ENCODE results near the gene TXLNG.

DNA sequence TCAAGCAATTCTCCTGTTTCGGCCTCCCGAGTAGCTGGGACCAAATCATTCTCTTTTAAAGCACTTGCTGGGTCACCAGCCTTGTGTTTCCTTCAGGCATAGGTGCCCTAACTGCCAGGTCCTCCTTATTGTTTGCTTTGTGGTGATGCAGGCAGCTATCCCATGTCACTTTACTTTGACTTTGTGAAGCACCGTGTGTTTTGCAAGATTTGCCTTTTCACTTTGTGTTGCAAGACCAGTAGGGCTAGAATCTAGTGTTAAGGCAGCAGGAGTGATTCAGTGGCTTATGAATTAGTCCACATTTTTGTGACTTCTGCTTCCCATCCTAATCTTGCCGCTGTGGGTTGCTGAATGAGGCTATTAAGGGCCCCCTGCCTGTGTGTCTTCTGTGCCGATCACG is 46.7 kb upstream of the TXLNG start:
- TF ChIP-seq, protein P1, sequence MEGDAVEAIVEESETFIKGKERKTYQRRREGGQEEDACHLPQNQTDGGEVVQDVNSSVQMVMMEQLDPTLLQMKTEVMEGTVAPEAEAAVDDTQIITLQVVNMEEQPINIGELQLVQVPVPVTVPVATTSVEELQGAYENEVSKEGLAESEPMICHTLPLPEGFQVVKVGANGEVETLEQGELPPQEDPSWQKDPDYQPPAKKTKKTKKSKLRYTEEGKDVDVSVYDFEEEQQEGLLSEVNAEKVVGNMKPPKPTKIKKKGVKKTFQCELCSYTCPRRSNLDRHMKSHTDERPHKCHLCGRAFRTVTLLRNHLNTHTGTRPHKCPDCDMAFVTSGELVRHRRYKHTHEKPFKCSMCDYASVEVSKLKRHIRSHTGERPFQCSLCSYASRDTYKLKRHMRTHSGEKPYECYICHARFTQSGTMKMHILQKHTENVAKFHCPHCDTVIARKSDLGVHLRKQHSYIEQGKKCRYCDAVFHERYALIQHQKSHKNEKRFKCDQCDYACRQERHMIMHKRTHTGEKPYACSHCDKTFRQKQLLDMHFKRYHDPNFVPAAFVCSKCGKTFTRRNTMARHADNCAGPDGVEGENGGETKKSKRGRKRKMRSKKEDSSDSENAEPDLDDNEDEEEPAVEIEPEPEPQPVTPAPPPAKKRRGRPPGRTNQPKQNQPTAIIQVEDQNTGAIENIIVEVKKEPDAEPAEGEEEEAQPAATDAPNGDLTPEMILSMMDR (IDR thresholded peaks at IDR 0.05; ENCODE audit: low read depth, low read length) = no peak
- TF ChIP-seq EZH2phosphoT487 (IDR thresholded peaks at IDR 0.05; ENCODE audit: low read depth) = no peak
